ENCODE measurements around the gene PCDHB15. TPM values are rescaled to one million over a fixed set of nuclear protein-coding genes. Genes with fewer than 3 reads are reported as not detected.

PCDHB15 gene
- total RNA-seq, 1 experiment from 2014 or later = 0.07 TPM

GRCh38 chr5:141258948-141259347 is 13.8 kb downstream of the PCDHB15 start:
- no peaks in the 10 kb centered on the region for H3K36me3 ChIP-seq (ENCODE audit: control insufficient read depth in 1 of 2, insufficient read depth in 2 of 2, low read length in 2 of 2)
- H2AFZ ChIP-seq (ENCODE audit: low read depth, low read length, poor library complexity, severe bottlenecking) = no peak overlapping the region
- POLR2A ChIA-PET = no interaction called here
- no peaks in the 10 kb centered on the region for H3K4me1 ChIP-seq (ENCODE audit: control insufficient read depth in 1 of 2, insufficient read depth in 2 of 2, low read length in 2 of 2)
- H4K20me1 ChIP-seq (ENCODE audit: insufficient read depth) = no peaks in the 10 kb centered on the region
- BruUV-seq (replicated peaks) = no TSS peak
- intact Hi-C loops (cut with micrococcal nuclease) = no loop called here
- no peak overlapping the region for H3K4me2 ChIP-seq (ENCODE audit: low read length)
- DNase-seq (ENCODE audit: low read depth, low spot score) = no peak
- H3K27me3 ChIP-seq (ENCODE audit: insufficient read depth, low read length) = no peaks in the 10 kb centered on the region
- no peak overlapping the region for H3K9ac ChIP-seq (ENCODE audit: low read length)
- H3K9me3 ChIP-seq (ENCODE audit: control insufficient read depth in 1 of 2, insufficient read depth in 1 of 2, low read depth in 1 of 2, low read length in 2 of 2) = peaks cover 19 to 24% of the 10 kb centered on the region in 2 experiments; a peak in 2 of 4 replicates
- CTCF ChIA-PET = no interaction called here
- no peaks in the 10 kb centered on the region for H3K79me2 ChIP-seq (ENCODE audit: insufficient read depth, low read length)
- H3K4me3 ChIP-seq (replicated peaks in 1 of 2; ENCODE audit: low read depth in 1 of 2, low read length in 2 of 2) = no peak overlapping the region
- RAD21 ChIA-PET (ENCODE audit: low non-redundant PET in 1 of 2, low total read pairs in 2 of 2, uncharacterized antibody in 2 of 2, unreplicated experiment in 2 of 2) = no interaction called here
- H3K27ac ChIP-seq (ENCODE audit: low read depth, low read length) = no peak overlapping the region
- no peak for ATAC-seq
- no peak for TF ChIP-seq POLR2A (IDR thresholded peaks at IDR 0.05; ENCODE audit: borderline replicate concordance, extremely low read depth, insufficient read depth, insufficient read length)
- TF ChIP-seq ZNF274 (IDR thresholded peaks at IDR 0.05; ENCODE audit: low read depth, low read length) = peak; percentile 92
- H3K9me2 ChIP-seq (ENCODE audit: insufficient read depth) = no peaks in the 10 kb centered on the region

GRCh38 chr5:141260458-141261237 is 15.5 kb downstream of the PCDHB15 start:
- H2AFZ ChIP-seq (ENCODE audit: low read depth, low read length, poor library complexity, severe bottlenecking) = no peak overlapping the region
- peaks cover 19 to 22% of the 10 kb centered on the region in 2 experiments; a peak in 2 of 4 replicates for H3K9me3 ChIP-seq (ENCODE audit: control insufficient read depth in 1 of 2, insufficient read depth in 1 of 2, low read depth in 1 of 2, low read length in 2 of 2)
- H3K27me3 ChIP-seq (ENCODE audit: insufficient read depth, low read length) = no peaks in the 10 kb centered on the region
- no peaks in the 10 kb centered on the region for H3K4me1 ChIP-seq (ENCODE audit: control insufficient read depth in 1 of 2, insufficient read depth in 2 of 2, low read length in 2 of 2)
- H3K9me2 ChIP-seq (ENCODE audit: insufficient read depth) = no peaks in the 10 kb centered on the region
- H3K9ac ChIP-seq (ENCODE audit: low read length) = no peak overlapping the region
- H3K4me2 ChIP-seq (ENCODE audit: low read length) = no peak overlapping the region
- CTCF ChIA-PET = no interaction called here
- no peak overlapping the region for H3K4me3 ChIP-seq (replicated peaks in 1 of 2; ENCODE audit: low read depth in 1 of 2, low read length in 2 of 2)
- no peak for ATAC-seq
- BruUV-seq (replicated peaks) = no TSS peak
- H3K79me2 ChIP-seq (ENCODE audit: insufficient read depth, low read length) = no peaks in the 10 kb centered on the region
- no peaks in the 10 kb centered on the region for H3K36me3 ChIP-seq (ENCODE audit: control insufficient read depth in 1 of 2, insufficient read depth in 2 of 2, low read length in 2 of 2)
- POLR2A ChIA-PET = no interaction called here
- DNase-seq (ENCODE audit: low read depth, low spot score) = no peak
- no peak overlapping the region for H3K27ac ChIP-seq (ENCODE audit: low read depth, low read length)
- no peaks in the 10 kb centered on the region for H4K20me1 ChIP-seq (ENCODE audit: insufficient read depth)
- intact Hi-C loops (cut with micrococcal nuclease) = loop anchor here (5.0 kb wide), 1 partner anchor 47 kb away; no protein-coding TSS in a partner anchor
- RAD21 ChIA-PET (ENCODE audit: low non-redundant PET in 1 of 2, low total read pairs in 2 of 2, uncharacterized antibody in 2 of 2, unreplicated experiment in 2 of 2) = no interaction called here
- TF ChIP-seq CBX3 (IDR thresholded peaks at IDR 0.05; ENCODE audit: low read depth) (no peak), ZNF274 (IDR thresholded peaks at IDR 0.05; ENCODE audit: low read depth, low read length) (peak; percentile 97), MAX (IDR thresholded peaks at IDR 0.05) (no peak), SIN3A (IDR thresholded peaks at IDR 0.05; ENCODE audit: low read depth) (no peak)

All from HCT116 (cell line).